Fibroblast of skin of abdomen (primary cell): ENCODE data around the gene COMMD7.
"Not testable (repeated sequence)": the region's sequence is repeated elsewhere in the genome, so short reads cannot be mapped to it uniquely, and the experiment has no call there.

ENCODE experiments used
- DNase-seq: peaks from one replicate; pipeline ENCODE4 v3.0.0-alpha.2; 2013

Gene COMMD7

GRCh38 chr20:32765230-32765875 lies 22.1 kb upstream of the COMMD7 start:
- DNase-seq = not testable (repeated sequence)

GRCh38 chr20:32764005-32764960 lies 21.0 kb upstream of the COMMD7 start:
- no peak for DNase-seq

DNA sequence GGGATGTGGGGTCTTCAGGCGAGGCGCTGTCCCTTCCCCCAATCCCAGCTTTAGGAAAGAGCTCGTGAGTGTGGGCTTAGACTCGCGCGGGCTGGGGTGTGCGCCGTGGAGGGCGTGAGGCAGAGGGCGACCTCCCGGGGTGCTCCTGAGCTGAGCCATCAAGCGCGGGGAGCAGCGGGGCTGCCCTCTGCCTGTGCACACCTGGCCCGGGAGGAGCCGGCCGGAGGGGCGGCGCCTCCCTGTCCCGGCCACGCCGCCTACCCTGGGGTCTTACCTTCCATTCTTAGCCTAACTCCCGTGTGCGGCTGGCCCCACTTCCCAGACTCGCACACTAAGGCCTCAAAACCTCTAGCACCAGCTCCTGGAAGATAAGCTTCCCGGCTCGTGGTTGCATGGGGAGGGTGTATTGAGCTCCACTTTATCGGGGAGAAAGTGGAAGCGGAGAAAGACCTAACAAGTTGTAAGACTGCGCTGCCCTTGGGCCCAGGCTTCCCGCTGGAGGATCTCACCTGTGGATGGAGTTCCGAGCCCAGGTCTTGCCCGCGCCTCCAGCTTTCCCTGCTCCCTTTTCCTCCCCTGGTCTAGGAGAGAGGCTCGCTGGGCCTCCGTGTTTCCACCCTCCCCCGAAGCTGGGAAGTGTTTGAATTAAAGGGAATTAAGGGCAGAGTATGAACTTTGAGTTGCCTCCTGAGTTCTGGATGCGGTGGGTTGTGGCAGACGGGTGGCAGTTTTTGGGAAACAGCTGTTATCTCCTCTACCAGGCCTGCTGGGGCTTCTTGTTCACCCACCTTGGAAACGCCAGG lies 20.1 kb upstream of the COMMD7 start:
- no peak for DNase-seq

GRCh38 chr20:32762754-32763201 lies 19.5 kb upstream of the COMMD7 start:
- no peak for DNase-seq

GRCh38 chr20:32761831-32762753 lies 18.8 kb upstream of the COMMD7 start, which contains the start of gene DNMT3B:
DNMT3B (plus strand) TSS chr20:32762385; CDS start chr20:32780324, 17,939 bp downstream.
- DNase-seq = peak; percentile 81

DNA sequence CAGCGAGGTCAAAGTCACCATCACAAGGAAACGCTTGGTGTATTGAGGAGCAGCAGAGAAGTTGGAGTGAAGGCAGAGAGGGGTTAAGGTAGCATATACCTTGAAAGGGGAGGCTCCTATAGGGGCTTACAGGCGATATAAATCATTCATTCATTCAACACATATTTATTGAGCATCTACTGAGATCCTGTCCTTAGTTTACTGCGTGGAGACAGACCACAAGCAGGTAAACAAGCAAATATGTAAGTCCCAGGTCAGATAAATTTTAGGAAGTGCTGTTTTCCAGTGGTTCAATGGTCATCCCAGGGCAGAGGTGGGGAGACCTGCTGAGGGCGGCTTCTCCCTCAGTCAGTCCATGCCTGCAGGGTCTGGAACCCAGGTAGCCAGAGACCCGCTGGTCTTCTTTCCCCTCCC lies 18.2 kb upstream of the COMMD7 start:
- DNase-seq = no peak

GRCh38 chr20:32756156-32756555 lies 12.9 kb upstream of the COMMD7 start:
- no peak for DNase-seq

GRCh38 chr20:32753731-32754130 lies 10.5 kb upstream of the COMMD7 start:
- DNase-seq = no peak

GRCh38 chr20:32752458-32753250 lies 9.4 kb upstream of the COMMD7 start:
- DNase-seq = peak; percentile 77

- DNase-seq = no peak
Observed at GRCh38 chr20:32751702-32752457, 8.6 kb upstream of the COMMD7 start.

DNA sequence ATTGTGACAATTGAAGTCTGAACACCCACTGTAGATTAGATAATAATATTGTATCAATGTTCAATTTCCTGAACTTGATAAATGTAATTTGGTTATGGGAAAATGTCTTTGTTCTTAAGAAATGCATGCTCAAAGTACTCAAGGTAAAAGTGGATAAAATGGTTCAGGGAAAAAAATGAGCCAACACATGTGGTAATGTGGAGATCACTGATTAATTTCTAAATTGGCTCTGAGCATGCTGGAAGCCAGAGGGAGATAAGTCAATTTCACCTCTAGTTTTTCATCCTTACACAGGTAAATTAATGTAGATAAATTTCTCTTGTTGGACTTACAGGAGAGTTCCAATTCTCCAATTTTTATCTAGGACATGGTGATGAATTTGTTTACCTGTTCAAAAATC lies 8.0 kb upstream of the COMMD7 start:
- DNase-seq = no peak

- no peak for DNase-seq
Observed at GRCh38 chr20:32749914-32750637, 6.8 kb upstream of the COMMD7 start.

DNA sequence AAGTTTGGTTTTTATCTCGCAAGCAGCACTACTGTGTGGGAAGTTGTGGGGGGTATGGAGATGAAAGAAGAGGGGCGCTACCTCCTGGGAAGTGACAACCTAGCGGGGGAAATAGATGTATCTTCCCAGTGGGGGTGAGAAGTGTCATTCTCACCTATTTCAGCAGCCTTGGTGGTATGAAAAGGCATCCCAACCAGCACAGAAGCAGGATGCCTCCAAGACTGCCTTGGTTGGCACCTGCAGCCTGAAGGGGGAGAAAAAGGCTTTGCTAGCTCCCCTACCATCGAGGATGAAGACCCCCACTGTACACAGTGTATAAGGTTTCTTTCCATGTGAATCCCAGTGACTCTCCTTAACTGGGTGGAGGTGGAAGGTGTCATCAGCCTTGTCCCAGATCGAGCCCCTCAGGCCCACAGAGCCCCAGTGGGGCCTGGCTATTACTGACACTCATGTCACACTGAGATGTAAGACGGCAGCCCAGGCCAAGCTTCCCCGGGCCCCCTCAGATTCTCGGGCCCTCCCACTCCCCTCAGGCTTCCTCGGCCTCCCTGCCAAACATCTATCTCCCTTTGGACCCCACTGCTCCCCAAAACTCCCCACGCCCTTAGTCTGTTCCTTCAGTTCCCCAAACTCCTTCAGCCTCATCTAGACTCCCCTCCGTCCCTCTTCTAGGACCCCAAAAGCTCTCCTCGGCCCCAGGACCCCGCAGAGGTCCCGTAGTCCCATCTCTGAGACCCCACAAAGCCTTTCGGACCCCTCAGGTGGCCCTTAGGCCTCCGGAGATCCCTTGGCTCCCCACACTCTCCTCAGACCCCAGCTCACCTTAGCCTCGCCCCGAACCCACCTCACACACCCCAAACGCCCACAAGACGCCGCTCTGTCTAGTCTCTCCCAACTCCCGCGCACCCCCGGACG lies 688 bp downstream of the COMMD7 start:
- DNase-seq = no peak

DNA sequence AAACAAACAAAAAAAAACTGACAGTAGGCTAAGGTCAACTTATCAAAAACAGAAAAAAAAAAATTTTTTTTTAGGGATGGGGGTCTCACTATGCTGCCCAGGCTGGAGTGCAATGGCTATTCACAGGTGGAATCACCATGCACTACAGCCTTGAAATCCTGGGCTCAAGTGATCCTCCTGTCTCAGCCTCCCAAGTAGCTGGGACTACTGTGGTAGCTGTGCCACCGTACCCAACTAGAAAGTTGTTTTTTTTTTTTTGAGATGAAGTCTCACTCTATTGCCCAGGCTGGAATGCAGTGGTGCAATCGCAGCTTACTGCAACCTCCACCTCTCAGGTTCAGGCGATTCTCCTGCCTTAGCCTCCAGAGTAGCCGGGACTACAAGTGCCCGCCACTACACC lies 2.1 kb downstream of the COMMD7 start:
- DNase-seq = no peak

DNA sequence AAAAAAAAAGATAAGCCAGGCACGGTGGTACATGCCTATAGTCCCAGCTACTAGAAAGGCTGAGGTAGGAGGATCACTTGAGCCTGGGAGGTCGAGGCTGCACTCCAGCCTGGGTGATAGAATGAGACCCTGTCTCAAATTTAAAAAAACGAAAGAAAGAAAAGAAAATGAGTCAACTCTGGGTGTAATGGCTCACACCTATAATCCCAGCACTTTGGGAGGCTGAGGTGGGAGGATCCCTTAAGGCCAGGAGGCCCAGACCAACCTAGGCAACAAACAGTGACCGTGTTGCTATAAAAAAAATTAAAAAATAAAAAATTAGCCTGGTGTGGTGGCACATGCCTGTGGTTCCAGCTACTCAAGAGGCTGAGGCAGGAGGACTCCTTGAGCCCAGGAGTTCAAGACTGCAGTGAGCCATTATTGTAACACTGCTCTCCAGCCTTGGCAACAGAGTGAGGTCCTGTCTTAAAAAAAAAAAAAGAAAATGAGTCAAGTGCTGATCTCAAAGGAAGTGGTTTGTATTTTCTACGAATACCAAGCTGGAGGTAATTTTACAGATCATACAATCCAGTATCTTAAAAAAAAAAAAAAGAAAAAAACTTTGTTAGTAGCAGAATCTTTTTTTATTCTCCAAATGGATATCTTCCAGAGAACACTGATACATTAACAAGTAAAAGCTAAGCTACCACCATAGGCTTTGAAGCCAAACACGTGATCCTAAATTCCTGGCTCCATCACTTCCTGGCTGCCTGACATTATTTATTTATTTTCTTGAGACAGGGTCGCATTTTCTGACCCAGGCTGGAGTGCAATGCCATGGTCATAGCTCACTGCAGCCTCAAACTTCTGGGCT lies 5.7 kb downstream of the COMMD7 start:
- DNase-seq = peak; percentile 85

GRCh38 chr20:32731882-32732266 lies 11.4 kb downstream of the COMMD7 start:
- no peak for DNase-seq

GRCh38 chr20:32729334-32729733 lies 13.9 kb downstream of the COMMD7 start:
- DNase-seq = not testable (repeated sequence)
